Hepatocyte (in vitro differentiated cells): ENCODE measurements around the gene CBX1.

Experiments
- CTCF ChIP-seq: fragments of 200-600 bp; sonication (generic); IDR thresholded peaks from 2 replicates; pipeline ENCODE4 v1.5.1; 2016; ENCODE audit warnings: antibody characterized with exemption, mild to moderate bottlenecking; ENCODE audit not compliant: poor library complexity
- EZH2 ChIP-seq: fragments of 200-600 bp; sonication (generic); IDR thresholded peaks from 2 replicates; pipeline ENCODE4 v1.6.1; 2016; ENCODE audit warnings: antibody characterized with exemption, mild to moderate bottlenecking, borderline replicate concordance
- EZH2phosphoT487 ChIP-seq: fragments of 200-600 bp; sonication (generic); IDR thresholded peaks from one replicate; pipeline ENCODE4 v1.6.1; 2018; ENCODE audit warnings: antibody characterized with exemption, mild to moderate bottlenecking, low read depth, moderate library complexity; ENCODE audit not compliant: unreplicated experiment, severe bottlenecking

- TF ChIP-seq CTCF (no peak), EZH2 (no peak), EZH2phosphoT487 (no peak)
These were observed 25.2 kb upstream of the CBX1 start for GRCh38 chr17:48126532-48126850.
